Activated naive CD4-positive, alpha-beta T cell treated with Interleukin-2 at 50 U/mL for 16 hours (primary cell): ENCODE data around the gene HAPSTR1.
"Not testable (repeated sequence)": the region's sequence is repeated elsewhere in the genome, so short reads cannot be mapped to it uniquely, and the experiment has no call there.

ENCODE experiments used
- DNase-seq: peaks from one replicate; pipeline ENCODE4 v3.0.0-alpha.2; 2020

HAPSTR1 gene, protein sequence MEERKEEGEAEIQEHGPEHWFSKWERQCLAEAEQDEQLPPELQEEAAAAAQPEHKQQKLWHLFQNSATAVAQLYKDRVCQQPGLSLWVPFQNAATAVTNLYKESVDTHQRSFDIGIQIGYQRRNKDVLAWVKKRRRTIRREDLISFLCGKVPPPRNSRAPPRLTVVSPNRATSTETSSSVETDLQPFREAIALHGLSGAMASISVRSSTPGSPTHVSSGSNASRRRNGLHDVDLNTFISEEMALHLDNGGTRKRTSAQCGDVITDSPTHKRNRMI

GRCh38 chr16:9090960-9091866 lies at the start of gene HAPSTR1:
Gene HAPSTR1, plus strand, starts transcription at chr16:9091644. Its CDS starts 401 bp downstream, at chr16:9092045.
- peak; percentile 99 for DNase-seq

GRCh38 chr16:9042533-9042932 lies 48.9 kb upstream of the HAPSTR1 start:
- no peak for DNase-seq

DNA sequence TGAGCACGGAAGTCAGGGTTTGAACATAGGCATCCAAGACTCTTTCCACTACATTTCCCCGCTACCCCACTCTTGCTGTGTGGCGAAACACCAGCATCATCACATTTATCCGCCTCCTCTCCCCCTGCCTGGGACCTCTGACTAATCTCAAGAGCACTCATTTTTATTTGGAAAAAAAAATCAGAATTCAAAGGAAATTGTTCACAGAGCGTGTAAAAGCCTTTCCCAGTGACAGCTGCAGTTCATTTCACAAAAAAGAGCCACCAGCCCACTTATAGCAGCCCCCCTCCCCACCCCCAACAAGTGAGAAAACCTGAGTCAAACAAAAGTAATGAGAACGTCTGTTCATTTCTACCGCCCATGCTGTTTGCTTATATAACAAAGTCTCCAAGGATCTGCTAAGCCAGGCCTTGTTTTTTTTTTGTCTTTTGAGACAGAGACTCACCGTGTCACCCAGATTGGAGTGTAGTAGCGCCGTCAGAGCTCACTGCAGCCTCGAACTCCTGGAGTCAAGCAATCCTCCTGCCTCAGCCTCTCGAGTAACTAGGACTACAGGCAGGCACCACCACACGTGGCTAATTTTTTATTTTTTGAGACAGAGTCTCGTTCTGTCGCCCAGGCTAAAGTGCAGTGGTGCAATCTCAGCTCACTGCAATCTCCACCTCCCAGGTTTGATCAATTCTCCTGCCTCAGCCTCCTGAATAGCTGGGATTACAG lies 48.3 kb upstream of the HAPSTR1 start:
- no peak for DNase-seq

GRCh38 chr16:9045562-9045961 lies 45.9 kb upstream of the HAPSTR1 start:
- not testable (repeated sequence) for DNase-seq

DNA sequence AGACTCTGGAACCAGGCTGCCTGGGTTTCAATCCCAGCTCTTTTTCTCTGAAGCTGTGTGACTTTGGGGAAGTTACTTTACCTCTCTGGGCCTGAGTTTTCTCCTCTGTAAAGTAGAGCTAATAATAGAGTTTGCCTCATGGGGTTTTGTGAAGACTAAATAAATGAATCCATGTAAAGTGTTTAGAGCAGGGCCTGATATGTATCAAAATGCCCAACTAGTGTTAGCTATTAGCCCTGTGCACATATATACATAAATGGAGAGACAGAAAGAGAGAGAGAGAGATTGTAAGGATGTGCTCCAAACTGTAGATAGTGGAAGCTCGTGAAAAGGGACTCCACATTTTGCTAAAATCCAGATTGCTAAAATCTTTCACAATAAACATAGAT lies 44.8 kb upstream of the HAPSTR1 start:
- no peak for DNase-seq

GRCh38 chr16:9047689-9048301 lies 43.6 kb upstream of the HAPSTR1 start:
- peak; percentile 57 for DNase-seq

- DNase-seq, result no peak
Measured at GRCh38 chr16:9048302-9048700, 43.1 kb upstream of the HAPSTR1 start.

DNA sequence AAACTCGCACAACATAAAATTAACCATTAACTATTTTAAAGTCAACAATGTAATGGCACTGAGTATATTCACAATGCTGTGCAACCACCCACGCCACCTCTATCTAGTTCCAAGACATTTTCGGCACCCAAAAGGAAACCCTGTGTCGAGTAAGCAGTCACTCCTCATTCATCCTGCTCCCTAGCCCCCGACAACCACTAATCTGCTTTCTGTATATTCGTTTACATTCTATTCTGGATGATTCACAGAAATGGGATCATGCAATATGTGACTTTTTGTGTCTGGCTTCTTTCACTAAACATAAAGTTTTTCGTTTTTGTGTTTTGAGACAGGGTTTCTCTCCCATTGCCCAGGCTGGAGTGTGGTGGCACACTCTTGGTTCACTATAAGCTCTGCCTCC lies 42.2 kb upstream of the HAPSTR1 start:
- DNase-seq, result no peak

GRCh38 chr16:9050102-9050830 lies 41.2 kb upstream of the HAPSTR1 start:
- DNase-seq, result no peak

- no peak for DNase-seq
Measured at GRCh38 chr16:9053006-9053601, 38.3 kb upstream of the HAPSTR1 start.

GRCh38 chr16:9054460-9054859 lies 37.0 kb upstream of the HAPSTR1 start:
- no peak for DNase-seq

DNA sequence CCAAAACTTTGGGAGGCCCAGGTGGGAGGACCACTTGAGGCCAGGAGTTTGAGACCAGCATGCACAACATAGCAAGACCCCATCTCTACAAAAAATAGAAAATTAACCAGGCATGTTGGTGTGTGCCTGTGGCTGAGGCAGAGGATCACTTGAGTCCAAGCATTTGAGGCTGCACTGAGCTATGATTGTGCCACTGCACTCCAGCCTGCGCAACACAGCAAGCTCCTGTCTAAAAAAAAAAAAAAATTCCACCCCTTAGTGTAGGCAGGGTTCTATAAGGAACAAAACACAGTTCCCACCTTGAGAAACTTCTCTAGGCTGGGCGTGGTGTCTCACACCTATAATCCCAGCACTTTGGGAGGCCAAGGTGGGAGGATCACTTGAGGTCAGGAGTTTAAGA lies 36.3 kb upstream of the HAPSTR1 start:
- DNase-seq, result no peak

DNA sequence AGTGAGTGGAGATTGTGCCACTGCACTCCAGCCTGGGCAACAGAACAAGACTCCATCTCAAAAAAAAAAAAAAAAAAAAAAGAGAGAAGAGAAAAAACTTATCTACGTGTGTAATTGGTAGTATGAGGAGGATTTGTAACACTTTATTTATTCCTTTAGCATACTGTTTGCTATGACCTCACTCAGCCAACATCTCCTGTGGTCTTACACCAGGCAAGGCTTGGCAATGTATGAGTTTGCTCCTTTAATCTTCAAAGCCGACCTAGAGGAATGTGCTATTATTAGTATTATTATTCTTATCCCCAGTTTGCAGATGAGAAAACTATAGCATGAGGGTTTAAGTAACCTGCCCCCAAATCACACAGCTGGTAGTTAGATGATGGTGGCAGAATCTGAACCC lies 35.8 kb upstream of the HAPSTR1 start:
- DNase-seq, result no peak

- DNase-seq, result no peak
Measured at GRCh38 chr16:9056061-9056460, 35.4 kb upstream of the HAPSTR1 start.

DNA sequence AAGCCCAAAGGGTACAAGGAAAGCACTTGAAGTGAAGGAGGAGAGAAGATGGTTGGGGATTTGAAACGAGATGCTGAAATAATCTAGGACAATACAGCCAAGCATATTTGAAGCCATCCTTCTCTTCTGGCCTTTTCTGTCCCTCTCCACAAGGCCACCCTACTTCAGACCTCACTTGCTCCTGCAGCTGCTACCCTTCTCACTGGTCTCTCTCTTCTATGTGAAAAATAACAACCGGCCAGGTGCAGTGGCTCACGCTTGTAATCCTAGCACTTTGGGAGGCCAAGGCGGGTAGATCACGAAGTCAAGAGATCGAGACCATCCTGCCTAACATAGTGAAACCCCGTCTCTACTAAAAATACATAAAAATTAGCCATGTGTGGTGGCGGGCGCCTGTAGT lies 33.2 kb upstream of the HAPSTR1 start:
- no peak for DNase-seq

DNA sequence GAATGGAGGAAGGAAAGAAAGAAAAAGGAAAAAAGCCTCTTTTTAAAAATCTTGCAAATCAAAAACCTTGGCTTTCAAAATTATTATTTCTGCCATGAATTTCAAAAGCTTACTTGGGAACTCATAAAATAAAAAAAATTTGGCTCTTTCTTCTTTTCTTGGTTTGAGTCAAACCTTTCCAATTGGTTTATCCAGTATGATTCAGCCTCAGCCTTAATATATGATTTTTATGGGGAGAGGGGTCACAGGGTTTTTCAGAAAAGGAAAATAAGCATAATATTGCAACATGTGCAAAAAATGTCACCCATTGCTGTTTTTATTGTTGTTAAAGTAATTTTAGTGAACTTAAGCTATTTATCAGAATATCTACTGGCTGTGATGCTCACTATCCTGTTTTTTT lies 31.2 kb upstream of the HAPSTR1 start:
- DNase-seq, result no peak

GRCh38 chr16:9061358-9061813 lies 30.1 kb upstream of the HAPSTR1 start:
- DNase-seq, result no peak

- no peak for DNase-seq
Measured at GRCh38 chr16:9062301-9062700, 29.1 kb upstream of the HAPSTR1 start.

- no peak for DNase-seq
Measured at GRCh38 chr16:9065077-9065476, 26.4 kb upstream of the HAPSTR1 start.

- no peak for DNase-seq
Measured at GRCh38 chr16:9068886-9069285, 22.6 kb upstream of the HAPSTR1 start.

GRCh38 chr16:9070254-9070653 lies 21.2 kb upstream of the HAPSTR1 start:
- DNase-seq, result no peak

DNA sequence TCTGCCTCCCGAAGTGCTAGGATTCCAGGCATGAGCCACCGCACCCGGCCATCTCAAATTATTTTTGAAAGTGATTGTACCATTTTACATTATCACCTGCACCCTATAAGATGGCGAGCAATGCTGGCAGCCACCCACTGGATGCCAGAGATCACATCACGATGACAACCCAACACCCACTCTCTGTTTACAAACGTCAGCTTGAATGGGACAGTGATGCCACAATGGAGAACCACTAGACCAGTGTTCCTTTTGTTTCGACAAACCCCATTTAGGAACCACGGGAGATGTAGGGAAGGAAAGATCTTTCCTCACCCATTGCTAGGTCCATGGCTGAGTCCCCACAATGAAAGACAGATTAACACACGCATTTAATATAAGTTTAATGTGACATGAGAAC lies 20.1 kb upstream of the HAPSTR1 start:
- no peak for DNase-seq
